ENCODE results near the gene SGCA.
A peak's percentile ranks its signal among the peaks of the same experiment; 100 is the strongest.

SGCA gene

GRCh38 chr17:50149417-50150353 is 16.1 kb upstream of the SGCA start:
- no peak for DNase-seq

- no peak for DNase-seq
Measured at GRCh38 chr17:50150354-50151040, 15.3 kb upstream of the SGCA start, which contains the start of gene PPP1R9B. Gene PPP1R9B (minus strand): TSS chr17:50150677. CDS start chr17:50150513, 164 bp downstream.

- peak; percentile 43 for DNase-seq
Measured at GRCh38 chr17:50151041-50151936, 14.5 kb upstream of the SGCA start.

- DNase-seq: peak; percentile 59
Measured at GRCh38 chr17:50151937-50152547, 13.8 kb upstream of the SGCA start.

GRCh38 chr17:50152736-50153135 is 13.1 kb upstream of the SGCA start:
- DNase-seq: no peak

GRCh38 chr17:50153650-50154575 is 11.9 kb upstream of the SGCA start:
- DNase-seq: no peak

- DNase-seq: no peak
Measured at GRCh38 chr17:50154604-50155003, 11.2 kb upstream of the SGCA start.

GRCh38 chr17:50155115-50155819 is 10.5 kb upstream of the SGCA start:
- no peak for DNase-seq

- DNase-seq: no peak
Measured at GRCh38 chr17:50157891-50158290, 7.9 kb upstream of the SGCA start.

GRCh38 chr17:50161023-50161910 is 4.5 kb upstream of the SGCA start:
- DNase-seq: peak; percentile 89

- no peak for DNase-seq
Measured at GRCh38 chr17:50161911-50162288, 3.9 kb upstream of the SGCA start.

- DNase-seq: no peak
Measured at GRCh38 chr17:50162466-50163254, 3.1 kb upstream of the SGCA start.

- DNase-seq: no peak
Measured at GRCh38 chr17:50163843-50164696, 1.7 kb upstream of the SGCA start.

- no peak for DNase-seq
Measured at GRCh38 chr17:50164697-50164988, 1.2 kb upstream of the SGCA start.

- no peak for DNase-seq
Measured at GRCh38 chr17:50165066-50165465, 739 bp upstream of the SGCA start.

- DNase-seq: no peak
Measured at GRCh38 chr17:50165466-50165865, 339 bp upstream of the SGCA start.

GRCh38 chr17:50166518-50167181 is 845 bp downstream of the SGCA start:
- no peak for DNase-seq

Data from NCI-H1436 treated with DMSO at 0.1 percent for 48 hours (cell line).